K562 (cell line): ENCODE results near the gene ENTPD3. TPM values are rescaled to one million over a fixed set of nuclear protein-coding genes. Genes with fewer than 3 reads are reported as not detected.

ENCODE experiments used
- FOXO4 ChIP-seq: fragments of 450-650 bp; formaldehyde crosslinking; IDR thresholded peaks from 2 replicates; pipeline ENCODE4 v1.4.0; 2020; ENCODE audit warnings: mild to moderate bottlenecking, moderate library complexity
- NRF1 ChIP-seq, 2 experiments: fragments of 450-650 bp; IDR thresholded peaks in 1 of 2; conservative IDR thresholded peaks in 1 of 2; 2 replicates each; pipeline ENCODE4 v1.6.1; 2014; ENCODE audit warnings: mild to moderate bottlenecking in 2 of 2
- ZBTB40 ChIP-seq, 2 experiments: fragments of 450-650 bp in 1 of 2; sonication (generic) in 1 of 2; formaldehyde crosslinking in 1 of 2; IDR thresholded peaks; 2 replicates each; pipeline versions ENCODE4 v1.7.1 to v1.9.0; 2016 to 2022; ENCODE audit warnings: inconsistent platforms in 1 of 2, mild to moderate bottlenecking in 1 of 2, missing genetic modification reagents in 1 of 2
- ZNF668 ChIP-seq: fragments of 250-450 bp; sonication (Bioruptor Pico); IDR thresholded peaks from 2 replicates; pipeline ENCODE4 v1.8.0; 2022; ENCODE audit warnings: mild to moderate bottlenecking, inconsistent platforms
- polyA plus RNA-seq, 8 experiments: library from polyadenylated mRNA; depleted of rRNA in 4 of 8; stranded (reverse) in 5 of 8; unstranded in 3 of 8; fragments of >200 nt; fragmentation: Nextera tagmentation in 2 of 8; fragmentation: Illumina TruSeq in 1 of 8; extraction: Ambion mirVana in 2 of 8; extraction: Trizol in 1 of 8; gene quantifications; 2 replicates each; pipeline versions ENCODE4 v1.2.1 to v1.2.3, GENCODE V29; 2011 to 2014; ENCODE audit warnings: inconsistent platforms in 1 of 8, missing spikeins in 1 of 8
- total RNA-seq, 7 experiments: library from RNA; depleted of rRNA in 6 of 7; stranded (reverse); fragments of >200 nt in 6 of 7; fragmentation: Illumina TruSeq in 2 of 7; extraction: Trizol in 2 of 7; gene quantifications; 2 replicates each; pipeline versions ENCODE4 v1.2.1 to v1.2.3, GENCODE V29; 2011 to 2021; ENCODE audit warnings: low replicate concordance in 1 of 7

Gene ENTPD3
- total and polyA plus RNA-seq, 9 of the 15 experiments (the other 6 are each of a cell fraction or from before 2014, with no cell fraction given), result 0.23 to 2.1 (median 0.58) TPM

GRCh38 chr3:40387895-40388254, 891 bp downstream of the ENTPD3 start (continued):
- TF ChIP-seq ZBTB40 (IDR thresholded peaks at IDR 0.05) (no peak), ZBTB40 (CRISPR knock-in tag; IDR thresholded peaks at IDR 0.05) (no peak), ZNF668 (CRISPR knock-in tag) (no peak), FOXO4 (CRISPR knock-in tag) (no peak), NRF1 (conservative IDR thresholded peaks at IDR 0.05 in 1 of 2, IDR thresholded peaks at IDR 0.05 in 1 of 2) (no peak)
